Measurements from ENCODE around the gene TMEM272.

DNA sequence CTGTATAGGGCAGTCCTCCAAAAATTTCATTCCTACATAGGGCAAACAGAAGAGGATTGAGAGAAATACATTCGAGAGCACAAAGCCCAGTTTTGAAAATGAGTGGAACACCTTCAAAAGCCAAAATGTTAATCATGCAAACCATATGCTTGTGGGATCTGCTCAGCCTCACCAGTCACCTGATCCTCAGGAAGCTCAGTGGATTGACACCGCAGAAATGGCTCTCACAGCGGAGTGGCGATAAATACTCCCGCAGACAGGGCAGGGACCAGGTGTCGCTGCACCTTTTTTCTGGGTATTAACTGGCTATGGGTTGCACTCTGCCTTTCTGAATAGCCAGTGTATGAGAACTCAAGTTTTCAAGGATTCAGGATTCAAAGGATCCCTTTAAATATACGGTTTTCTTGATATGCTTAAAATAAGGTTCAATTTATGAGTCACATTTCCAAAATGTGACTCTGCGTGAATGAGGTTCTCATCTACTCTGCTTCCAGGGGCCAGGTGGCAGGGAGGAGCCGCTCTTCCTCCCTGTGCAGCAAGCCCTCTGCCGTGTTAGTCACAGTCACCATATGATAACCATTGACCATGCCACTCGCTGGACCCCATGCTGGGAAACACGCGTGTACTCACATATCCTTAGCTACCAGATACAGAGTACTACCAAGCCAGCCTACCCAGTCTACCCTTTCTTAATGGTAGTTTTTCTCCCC lies 22.7 kb downstream of the TMEM272 start:
- TF ChIP-seq CREB5 (CRISPR knock-in tag; IDR thresholded peaks at IDR 0.05; ENCODE audit: low read depth) (no peak), ESRRG (CRISPR knock-in tag; IDR thresholded peaks at IDR 0.05) (no peak), BACH2 (CRISPR knock-in tag; IDR thresholded peaks at IDR 0.05; ENCODE audit: borderline replicate concordance) (no peak), PATZ1 (CRISPR knock-in tag; IDR thresholded peaks at IDR 0.05; ENCODE audit: borderline replicate concordance) (no peak), RARB (CRISPR knock-in tag; IDR thresholded peaks at IDR 0.05) (no peak), GLIS3 (CRISPR knock-in tag; IDR thresholded peaks at IDR 0.05) (no peak), ZNF565 (CRISPR knock-in tag; conservative IDR thresholded peaks at IDR 0.05; ENCODE audit: low read depth) (no peak), TCF4 (CRISPR knock-in tag; IDR thresholded peaks at IDR 0.05; ENCODE audit: borderline replicate concordance) (no peak), OSR1 (CRISPR knock-in tag; IDR thresholded peaks at IDR 0.05) (no peak), ZFP3 (CRISPR knock-in tag; IDR thresholded peaks at IDR 0.05) (no peak), ZNF8 (CRISPR knock-in tag; IDR thresholded peaks at IDR 0.05) (no peak), SNAI2 (CRISPR knock-in tag; IDR thresholded peaks at IDR 0.05) (no peak)
- TF ChIP-seq, protein P1, sequence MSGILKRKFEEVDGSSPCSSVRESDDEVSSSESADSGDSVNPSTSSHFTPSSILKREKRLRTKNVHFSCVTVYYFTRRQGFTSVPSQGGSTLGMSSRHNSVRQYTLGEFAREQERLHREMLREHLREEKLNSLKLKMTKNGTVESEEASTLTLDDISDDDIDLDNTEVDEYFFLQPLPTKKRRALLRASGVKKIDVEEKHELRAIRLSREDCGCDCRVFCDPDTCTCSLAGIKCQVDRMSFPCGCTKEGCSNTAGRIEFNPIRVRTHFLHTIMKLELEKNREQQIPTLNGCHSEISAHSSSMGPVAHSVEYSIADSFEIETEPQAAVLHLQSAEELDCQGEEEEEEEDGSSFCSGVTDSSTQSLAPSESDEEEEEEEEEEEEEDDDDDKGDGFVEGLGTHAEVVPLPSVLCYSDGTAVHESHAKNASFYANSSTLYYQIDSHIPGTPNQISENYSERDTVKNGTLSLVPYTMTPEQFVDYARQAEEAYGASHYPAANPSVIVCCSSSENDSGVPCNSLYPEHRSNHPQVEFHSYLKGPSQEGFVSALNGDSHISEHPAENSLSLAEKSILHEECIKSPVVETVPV (CRISPR knock-in tag; IDR thresholded peaks at IDR 0.05): no peak
- TF ChIP-seq, protein P2, sequence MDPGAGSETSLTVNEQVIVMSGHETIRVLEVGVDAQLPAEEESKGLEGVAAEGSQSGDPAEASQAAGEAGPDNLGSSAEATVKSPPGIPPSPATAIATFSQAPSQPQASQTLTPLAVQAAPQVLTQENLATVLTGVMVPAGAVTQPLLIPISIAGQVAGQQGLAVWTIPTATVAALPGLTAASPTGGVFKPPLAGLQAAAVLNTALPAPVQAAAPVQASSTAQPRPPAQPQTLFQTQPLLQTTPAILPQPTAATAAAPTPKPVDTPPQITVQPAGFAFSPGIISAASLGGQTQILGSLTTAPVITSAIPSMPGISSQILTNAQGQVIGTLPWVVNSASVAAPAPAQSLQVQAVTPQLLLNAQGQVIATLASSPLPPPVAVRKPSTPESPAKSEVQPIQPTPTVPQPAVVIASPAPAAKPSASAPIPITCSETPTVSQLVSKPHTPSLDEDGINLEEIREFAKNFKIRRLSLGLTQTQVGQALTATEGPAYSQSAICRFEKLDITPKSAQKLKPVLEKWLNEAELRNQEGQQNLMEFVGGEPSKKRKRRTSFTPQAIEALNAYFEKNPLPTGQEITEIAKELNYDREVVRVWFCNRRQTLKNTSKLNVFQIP (CRISPR knock-in tag; IDR thresholded peaks at IDR 0.05; ENCODE audit: borderline replicate concordance, low read depth): no peak
